Natural killer cell treated with Interleukin-12 subunit alpha and Interleukin-12 subunit beta and Interleukin-15 and Interleukin-18, amount 100 ng/mL, for 72 hours (primary cell): ENCODE data around the gene CDHR5. TPM values are rescaled to one million over a fixed set of nuclear protein-coding genes. Genes with fewer than 3 reads are reported as not detected.

Source experiments
- ATAC-seq, 2 donors: fragments of 150-1000 bp; cut with Tn5 transposase in 1 of 2; sonication (Bioruptor Pico), chemical (Tn5 transposase) in 1 of 2; 2 replicates each; pipeline ENCODE4 v1.10.0; 2021
- DNase-seq: peaks from one replicate; pipeline ENCODE4 v3.0.0; 2022; ENCODE audit warnings: low spot score
- H3K27ac Mint-ChIP-seq, 2 donors: 1 replicate in 1 of 2; 2 replicates in 1 of 2; pipeline ENCODE4 v1.8.0; 2022; ENCODE audit warnings: mixed read lengths in 2 of 2, mild to moderate bottlenecking in 1 of 2, moderate library complexity in 1 of 2
- H3K27me3 Mint-ChIP-seq, 2 donors: 1 replicate in 1 of 2; 2 replicates in 1 of 2; pipeline ENCODE4 v1.8.0; 2022; ENCODE audit warnings: mixed read lengths in 2 of 2
- H3K36me3 Mint-ChIP-seq: one replicate; pipeline ENCODE4 v1.8.0; 2022; ENCODE audit warnings: mixed read lengths
- H3K4me1 Mint-ChIP-seq, 2 donors: 1 replicate in 1 of 2; 2 replicates in 1 of 2; pipeline ENCODE4 v1.8.0; 2022; ENCODE audit warnings: low read depth in 2 of 2, mixed read lengths in 2 of 2, mild to moderate bottlenecking in 1 of 2
- H3K4me3 Mint-ChIP-seq: one replicate; pipeline ENCODE4 v1.8.0; 2022; ENCODE audit warnings: mixed read lengths
- H3K9me3 Mint-ChIP-seq: 2 replicates; pipeline ENCODE4 v1.8.0; 2022; ENCODE audit warnings: mixed read lengths
- total RNA-seq, 2 donors: library from RNA; stranded (reverse); gene quantifications; one replicate each; pipeline ENCODE4 v1.2.3, GENCODE V29; 2022

The CDHR5 gene
- total RNA-seq, 2 donors from 2014 or later = not detected

- Mint-ChIP-seq H3K27me3 (no peaks in the 10 kb centered on the region), H3K36me3 (no peaks in the 10 kb centered on the region), H3K27ac (peak overlapping the region; percentile 37 to 72), H3K4me1 (peaks cover 12 to 15% of the 10 kb centered on the region in 2 donors), H3K4me3 (peak overlapping the region; percentile 65), H3K9me3 (no peaks in the 10 kb centered on the region)
- no peak for ATAC-seq
- no peak for DNase-seq
Observed at GRCh38 chr11:614021-614622, 10.6 kb downstream of the CDHR5 start.

- no peak overlapping the region for H3K27ac Mint-ChIP-seq
- peak; percentile 2 to 41 for ATAC-seq
Observed at GRCh38 chr11:613369-613968, 11.3 kb downstream of the CDHR5 start.

GRCh38 chr11:612961-613300 is 11.8 kb downstream of the CDHR5 start:
- Mint-ChIP-seq H3K27ac (no peak overlapping the region), H3K36me3 (no peaks in the 10 kb centered on the region)
- no peak for ATAC-seq

More at GRCh38 chr11:613369-613968, 11.3 kb downstream of the CDHR5 start:
- H3K4me3 Mint-ChIP-seq = no peak overlapping the region
- H3K27me3 Mint-ChIP-seq = no peaks in the 10 kb centered on the region
- H3K9me3 Mint-ChIP-seq = no peaks in the 10 kb centered on the region
- H3K36me3 Mint-ChIP-seq = no peaks in the 10 kb centered on the region
- H3K4me1 Mint-ChIP-seq = peaks cover 12 to 15% of the 10 kb centered on the region in 2 donors
- DNase-seq = no peak

GRCh38 chr11:612201-612960 is 12.4 kb downstream of the CDHR5 start:
- Mint-ChIP-seq H3K9me3 (no peaks in the 10 kb centered on the region), H3K36me3 (no peaks in the 10 kb centered on the region), H3K27ac (peak overlapping the region; percentile 68 to 70), H3K27me3 (no peaks in the 10 kb centered on the region), H3K4me3 (peak overlapping the region; percentile 21), H3K4me1 (peaks cover 12 to 15% of the 10 kb centered on the region in 2 donors)
- ATAC-seq = no peak
- DNase-seq = no peak

More at GRCh38 chr11:612961-613300, 11.8 kb downstream of the CDHR5 start:
- H3K4me3 Mint-ChIP-seq = no peak overlapping the region
- DNase-seq = no peak
- H3K27me3 Mint-ChIP-seq = no peaks in the 10 kb centered on the region
- no peaks in the 10 kb centered on the region for H3K9me3 Mint-ChIP-seq
- peaks cover 12 to 15% of the 10 kb centered on the region in 2 donors for H3K4me1 Mint-ChIP-seq

- DNase-seq (no peak), ATAC-seq (no peak)
- H3K4me3 Mint-ChIP-seq = no peak overlapping the region
- H3K4me1 Mint-ChIP-seq = peaks cover 12% of the 10 kb centered on the region in 2 donors
- H3K9me3 Mint-ChIP-seq = no peaks in the 10 kb centered on the region
- H3K27me3 Mint-ChIP-seq = no peaks in the 10 kb centered on the region
- H3K36me3 Mint-ChIP-seq = no peaks in the 10 kb centered on the region
- H3K27ac Mint-ChIP-seq = no peak overlapping the region
Observed at GRCh38 chr11:611001-611996, 13.5 kb downstream of the CDHR5 start.

GRCh38 chr11:610146-610801 is 14.5 kb downstream of the CDHR5 start:
- no peak for ATAC-seq

GRCh38 chr11:609341-609811 is 15.4 kb downstream of the CDHR5 start:
- ATAC-seq (no peak), DNase-seq (peak; percentile 63)
- no peaks in the 10 kb centered on the region for H3K36me3 Mint-ChIP-seq
- H3K27ac Mint-ChIP-seq = no peak overlapping the region
- H3K4me3 Mint-ChIP-seq = no peak overlapping the region
- H3K9me3 Mint-ChIP-seq = no peaks in the 10 kb centered on the region
- H3K4me1 Mint-ChIP-seq = peaks cover 5 to 7% of the 10 kb centered on the region in 2 donors
- no peaks in the 10 kb centered on the region for H3K27me3 Mint-ChIP-seq

More at GRCh38 chr11:610146-610801, 14.5 kb downstream of the CDHR5 start:
- Mint-ChIP-seq H3K27me3 (no peaks in the 10 kb centered on the region), H3K4me3 (no peak overlapping the region), H3K36me3 (no peaks in the 10 kb centered on the region), H3K27ac (no peak overlapping the region), H3K4me1 (peaks cover 5 to 7% of the 10 kb centered on the region in 2 donors), H3K9me3 (no peaks in the 10 kb centered on the region)
- DNase-seq = peak; percentile 58

GRCh38 chr11:608791-609251 is 15.9 kb downstream of the CDHR5 start:
- Mint-ChIP-seq H3K27ac (no peak overlapping the region), H3K4me3 (no peak overlapping the region), H3K36me3 (no peaks in the 10 kb centered on the region), H3K9me3 (no peaks in the 10 kb centered on the region), H3K27me3 (no peaks in the 10 kb centered on the region), H3K4me1 (peaks cover 4 to 5% of the 10 kb centered on the region in 2 donors)
- DNase-seq (no peak), ATAC-seq (no peak)

- DNase-seq (peak; percentile 55), ATAC-seq (no peak)
- Mint-ChIP-seq H3K9me3 (no peaks in the 10 kb centered on the region), H3K4me1 (peaks cover 4 to 5% of the 10 kb centered on the region in 2 donors), H3K27me3 (no peaks in the 10 kb centered on the region), H3K27ac (no peak overlapping the region), H3K36me3 (no peaks in the 10 kb centered on the region), H3K4me3 (no peak overlapping the region)
Observed at GRCh38 chr11:607971-608659, 16.6 kb downstream of the CDHR5 start.

GRCh38 chr11:607020-607780 is 17.6 kb downstream of the CDHR5 start:
- Mint-ChIP-seq H3K36me3 (no peaks in the 10 kb centered on the region), H3K27ac (no peak overlapping the region), H3K4me3 (no peak overlapping the region), H3K27me3 (no peaks in the 10 kb centered on the region), H3K9me3 (no peaks in the 10 kb centered on the region), H3K4me1 (peaks cover 2 to 3% of the 10 kb centered on the region in 2 donors)
- DNase-seq (peak; percentile 54), ATAC-seq (no peak)

- H3K4me1 Mint-ChIP-seq = no peaks in the 10 kb centered on the region
- H3K9me3 Mint-ChIP-seq = no peaks in the 10 kb centered on the region
- no peak overlapping the region for H3K4me3 Mint-ChIP-seq
- ATAC-seq (no peak), DNase-seq (peak; percentile 56)
- no peaks in the 10 kb centered on the region for H3K36me3 Mint-ChIP-seq
- H3K27me3 Mint-ChIP-seq = no peaks in the 10 kb centered on the region
- H3K27ac Mint-ChIP-seq = no peak overlapping the region
Observed at GRCh38 chr11:606245-606644, 18.5 kb downstream of the CDHR5 start.
